Mammary epithelial cell (primary cell): ENCODE data around the gene INO80C.

Experiments used
- CTCF ChIP-seq, 2 donors: IDR thresholded peaks in 1 of 2; conservative IDR thresholded peaks in 1 of 2; 2 replicates each; pipeline ENCODE4 v1.5.1; 2011 to 2012; ENCODE audit warnings: inconsistent platforms in 2 of 2, low read length in 2 of 2, mild to moderate bottlenecking in 2 of 2, control low read depth in 1 of 2, low read depth in 1 of 2; ENCODE audit not compliant: insufficient read depth in 1 of 2; ENCODE audit errors: extremely low read depth in 1 of 2
- EZH2 ChIP-seq: IDR thresholded peaks from 2 replicates; pipeline ENCODE4 v1.6.1; 2012; ENCODE audit warnings: low read length, inconsistent platforms, borderline replicate concordance

GRCh38 chr18:35457140-35457704 is 40.5 kb downstream of the INO80C start:
- TF ChIP-seq CTCF (conservative IDR thresholded peaks at IDR 0.05 in 1 of 2, IDR thresholded peaks at IDR 0.05 in 1 of 2; ENCODE audit: extremely low read depth in 1 of 2, insufficient read depth in 1 of 2, low read depth in 1 of 2, low read length in 2 of 2): no peak
- no peak for TF ChIP-seq EZH2
